Gastroesophageal sphincter (tissue), 4 donors: Measurements from ENCODE around the gene TNNI3K. TPM values are rescaled to one million over a fixed set of nuclear protein-coding genes. Genes with fewer than 3 reads are reported as not detected.

ENCODE experiments used
- ATAC-seq: fragments of 150-250 bp; one replicate; pipeline ENCODE4 v1.9.1; 2016; ENCODE audit warnings: mild to moderate bottlenecking, moderate library complexity
- H3K27ac ChIP-seq, 4 donors: fragments of 200-600 bp; sonication (generic) in 3 of 4; 1 replicate in 3 of 4; 2 replicates in 1 of 4; pipeline ENCODE4 v1.5.1; 2016 to 2019
- H3K27me3 ChIP-seq: fragments of 200-600 bp; sonication (generic); one replicate; pipeline ENCODE4 v1.5.1; 2019
- H3K36me3 ChIP-seq, 2 donors: fragments of 200-600 bp; sonication (generic); one replicate each; pipeline ENCODE4 v1.5.1; 2019; ENCODE audit warnings: control low read depth in 1 of 2
- H3K4me1 ChIP-seq, 3 donors: fragments of 200-600 bp; sonication (generic); 1 replicate in 2 of 3; 2 replicates in 1 of 3; pipeline ENCODE4 v1.5.1; 2016 to 2019; ENCODE audit warnings: control low read depth in 2 of 3
- H3K4me3 ChIP-seq, 2 donors: fragments of 200-600 bp; sonication (generic); one replicate each; pipeline ENCODE4 v1.5.1; 2019; ENCODE audit warnings: mild to moderate bottlenecking in 1 of 2, moderate library complexity in 1 of 2
- H3K9me3 ChIP-seq, 3 donors: fragments of 200-600 bp; sonication (generic); one replicate each; pipeline ENCODE4 v1.5.1; 2017 to 2019; ENCODE audit warnings: control low read depth in 2 of 3
- CTCF ChIP-seq, 4 experiments: fragments of 200-600 bp in 2 of 4; fragments of 450-650 bp in 2 of 4; sonication (generic) in 1 of 4; IDR thresholded peaks; one replicate each; pipeline ENCODE4 v1.5.1; 2017 to 2019; ENCODE audit warnings: antibody characterized with exemption in 4 of 4, mild to moderate bottlenecking in 2 of 4, moderate library complexity in 2 of 4
- EP300 ChIP-seq: sonication (generic); formaldehyde crosslinking; IDR thresholded peaks from one replicate; pipeline ENCODE4 v1.6.1; 2017; ENCODE audit warnings: antibody characterized with exemption, mild to moderate bottlenecking
- POLR2A ChIP-seq, 2 donors: fragments of 450-650 bp; IDR thresholded peaks; one replicate each; pipeline ENCODE4 v1.6.1; 2017; ENCODE audit warnings: antibody characterized with exemption in 2 of 2, mild to moderate bottlenecking in 2 of 2, moderate library complexity in 1 of 2
- POLR2AphosphoS5 ChIP-seq: sonication (generic); formaldehyde crosslinking; IDR thresholded peaks from one replicate; pipeline ENCODE4 v1.6.1; 2017; ENCODE audit warnings: antibody characterized with exemption
- WGBS, 2 donors: methylation state at CpG; one replicate each; pipeline ENCODE4 v1.1.5; 2018; ENCODE audit warnings: low coverage in 1 of 2; 5-methylcytosine and 5-hydroxymethylcytosine counted together
- total RNA-seq, 4 donors: library from RNA; depleted of rRNA; stranded (reverse); fragments of >200 nt; gene quantifications; one replicate each; pipeline ENCODE4 v1.1.0, GENCODE V29; 2016

Gene TNNI3K
- total RNA-seq, 4 donors from 2014 or later: 0.32 to 3.9 (median 2.9) TPM

- Histone ChIP-seq H3K27me3 (no peaks in the 10 kb centered on the region), H3K4me1 (no peaks in the 10 kb centered on the region), H3K36me3 (no peaks in the 10 kb centered on the region), H3K9me3 (no peaks in the 10 kb centered on the region), H3K27ac (no peak overlapping the region), H3K4me3 (no peak overlapping the region)
- WGBS, 2 donors: 72 to 74% methylated on average over 4 to 5 of the region's 5 CpGs
- ATAC-seq: no peak
- TF ChIP-seq EP300 (no peak), POLR2AphosphoS5 (no peak), CTCF (IDR thresholded peaks at IDR 0.05) (no peak), POLR2A (IDR thresholded peaks at IDR 0.05) (no peak)
Measured at GRCh38 chr1:74415935-74416334, 180.7 kb downstream of the TNNI3K start.

GRCh38 chr1:74419611-74420010 is 184.4 kb downstream of the TNNI3K start:
- no peaks in the 10 kb centered on the region for H3K36me3 ChIP-seq
- no peaks in the 10 kb centered on the region for H3K4me1 ChIP-seq
- H3K9me3 ChIP-seq: no peaks in the 10 kb centered on the region
- ATAC-seq: no peak
- TF ChIP-seq POLR2AphosphoS5 (no peak), CTCF (IDR thresholded peaks at IDR 0.05) (no peak), EP300 (no peak), POLR2A (IDR thresholded peaks at IDR 0.05) (no peak)
- H3K27ac ChIP-seq: no peak overlapping the region
- H3K4me3 ChIP-seq: no peak overlapping the region
- no peaks in the 10 kb centered on the region for H3K27me3 ChIP-seq

DNA sequence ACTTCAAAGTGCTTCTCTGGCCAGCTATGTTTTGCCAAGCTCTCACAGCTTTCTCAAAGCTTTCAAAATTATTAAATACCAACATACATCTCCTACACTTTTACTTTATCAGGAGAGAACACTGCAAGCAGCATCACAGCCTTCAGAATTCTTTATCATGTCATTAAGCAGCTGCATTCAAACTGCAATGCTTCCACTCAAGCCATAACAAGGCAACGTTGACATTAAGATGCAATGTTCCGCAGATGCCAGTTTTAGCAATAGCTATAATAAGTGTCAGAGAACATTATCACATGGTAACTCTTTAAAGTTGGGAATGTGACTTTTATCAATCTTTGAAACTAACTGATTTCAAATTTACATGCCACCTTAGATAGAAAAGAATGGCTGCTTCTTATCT is 185.3 kb downstream of the TNNI3K start:
- Histone ChIP-seq H3K4me1 (peaks cover 0 to 2% (median 0%) of the 10 kb centered on the region in 3 donors), H3K27ac (no peak overlapping the region), H3K4me3 (no peak overlapping the region), H3K9me3 (no peaks in the 10 kb centered on the region), H3K27me3 (no peaks in the 10 kb centered on the region), H3K36me3 (no peaks in the 10 kb centered on the region)
- TF ChIP-seq EP300 (no peak), POLR2AphosphoS5 (no peak), CTCF (IDR thresholded peaks at IDR 0.05) (no peak), POLR2A (IDR thresholded peaks at IDR 0.05) (no peak)
- ATAC-seq: no peak
- WGBS, 2 donors: 39 to 63% methylated on average over 2 of the region's 2 CpGs

DNA sequence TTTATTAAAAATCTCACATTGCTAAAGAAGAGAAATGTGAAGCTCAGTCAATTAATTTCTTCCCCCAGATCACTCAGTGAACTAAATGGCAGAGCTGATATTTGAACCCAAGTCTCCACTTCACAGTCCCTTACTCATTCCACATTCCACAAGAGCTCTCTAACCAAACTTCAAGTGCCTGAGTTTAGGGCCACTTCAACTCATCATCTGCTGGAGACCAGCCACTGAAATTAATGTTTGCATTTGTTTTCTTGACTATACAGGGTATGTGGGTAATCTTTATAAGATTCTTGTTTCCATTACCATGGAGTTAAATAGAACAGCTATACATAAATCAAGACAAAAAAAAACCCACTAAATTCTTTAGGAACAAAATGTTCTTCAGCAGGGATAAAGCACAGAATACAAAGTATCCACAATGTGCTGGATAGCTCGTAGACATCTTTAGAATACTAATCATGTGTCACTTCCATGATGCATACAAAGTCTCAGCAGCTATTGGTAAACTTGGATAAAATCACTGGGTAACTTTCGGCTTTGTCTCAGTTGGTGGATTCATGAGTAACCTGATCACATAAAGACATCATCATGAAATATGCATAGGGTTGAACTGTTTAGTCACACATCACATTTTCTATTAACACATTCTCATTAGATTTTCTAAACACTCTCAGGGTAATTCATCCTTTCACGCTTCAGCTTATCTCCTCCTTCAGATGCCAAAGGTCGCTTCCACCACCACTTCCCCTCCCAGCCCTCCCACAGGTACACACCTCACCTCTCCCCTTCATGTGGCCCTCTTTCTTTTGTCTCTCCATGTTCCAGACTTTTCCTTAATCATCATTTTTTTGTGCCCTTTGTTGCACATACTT is 187.5 kb downstream of the TNNI3K start:
- Histone ChIP-seq H3K36me3 (no peaks in the 10 kb centered on the region), H3K9me3 (no peaks in the 10 kb centered on the region), H3K27me3 (no peaks in the 10 kb centered on the region), H3K27ac (no peak overlapping the region), H3K4me1 (peaks cover 0 to 16% (median 0%) of the 10 kb centered on the region in 3 donors), H3K4me3 (no peak overlapping the region)
- no peak for ATAC-seq
- 77 to 82% methylated on average over 4 of the region's 4 CpGs for WGBS, 2 donors
- TF ChIP-seq POLR2A (IDR thresholded peaks at IDR 0.05): no peak
- TF ChIP-seq POLR2AphosphoS5: no peak
- TF ChIP-seq CTCF (IDR thresholded peaks at IDR 0.05): no peak
- TF ChIP-seq EP300: no peak

DNA sequence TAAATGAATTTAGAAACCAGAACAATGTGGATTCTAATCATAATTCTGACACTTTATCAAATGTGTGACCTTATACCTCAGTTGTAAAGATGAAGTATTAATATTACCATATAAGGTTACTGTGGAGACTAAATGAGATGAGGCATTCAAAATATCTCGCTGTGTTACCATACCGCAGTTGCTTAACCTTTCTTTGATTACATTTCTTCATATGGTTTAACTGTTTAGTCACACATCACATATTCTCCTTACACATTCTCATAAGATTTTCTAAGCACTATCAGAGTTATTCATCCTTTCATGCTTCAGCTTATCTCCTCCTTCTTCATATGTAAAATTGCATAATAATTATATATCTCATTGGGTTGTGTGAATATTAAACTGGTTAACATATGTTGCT is 188.3 kb downstream of the TNNI3K start:
- H3K36me3 ChIP-seq: no peaks in the 10 kb centered on the region
- no peaks in the 10 kb centered on the region for H3K9me3 ChIP-seq
- 82 to 94% methylated on average over 2 of the region's 2 CpGs for WGBS, 2 donors
- H3K4me1 ChIP-seq: peaks cover 0 to 16% (median 0%) of the 10 kb centered on the region in 3 donors
- ATAC-seq: no peak
- no peak overlapping the region for H3K27ac ChIP-seq
- no peak overlapping the region for H3K4me3 ChIP-seq
- no peaks in the 10 kb centered on the region for H3K27me3 ChIP-seq
- TF ChIP-seq EP300 (no peak), POLR2AphosphoS5 (no peak), CTCF (IDR thresholded peaks at IDR 0.05) (no peak), POLR2A (IDR thresholded peaks at IDR 0.05) (no peak)
